ENCODE measurements around the gene C10orf67.
A peak's percentile ranks its signal among the peaks of the same experiment; 100 is the strongest.
"Not testable (repeated sequence)": the region's sequence is repeated elsewhere in the genome, so short reads cannot be mapped to it uniquely, and the experiment has no call there.

C10orf67 gene

DNA sequence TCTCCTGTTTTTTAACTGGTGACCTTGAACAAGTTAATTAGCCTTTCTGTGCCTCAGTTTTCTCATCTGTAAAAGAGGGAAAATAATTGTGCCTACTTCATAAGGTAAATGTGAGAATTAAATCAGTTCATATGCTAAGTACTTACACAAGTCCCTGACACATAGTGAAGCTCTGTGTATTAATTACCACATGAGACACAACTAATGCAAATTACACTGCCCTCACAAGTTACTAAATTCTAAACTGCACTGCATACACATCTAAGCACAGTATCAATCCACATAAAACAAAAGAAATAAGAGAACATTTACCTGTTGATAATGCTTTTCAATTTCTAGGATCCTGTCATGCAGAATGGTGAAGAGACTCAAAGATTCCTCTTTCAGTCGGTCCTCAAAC, 22.5 kb downstream of the C10orf67 start:
- DNase-seq = no peak

- DNase-seq = no peak
Measured at GRCh38 chr10:23319835-23320234, 24.8 kb downstream of the C10orf67 start.

DNA sequence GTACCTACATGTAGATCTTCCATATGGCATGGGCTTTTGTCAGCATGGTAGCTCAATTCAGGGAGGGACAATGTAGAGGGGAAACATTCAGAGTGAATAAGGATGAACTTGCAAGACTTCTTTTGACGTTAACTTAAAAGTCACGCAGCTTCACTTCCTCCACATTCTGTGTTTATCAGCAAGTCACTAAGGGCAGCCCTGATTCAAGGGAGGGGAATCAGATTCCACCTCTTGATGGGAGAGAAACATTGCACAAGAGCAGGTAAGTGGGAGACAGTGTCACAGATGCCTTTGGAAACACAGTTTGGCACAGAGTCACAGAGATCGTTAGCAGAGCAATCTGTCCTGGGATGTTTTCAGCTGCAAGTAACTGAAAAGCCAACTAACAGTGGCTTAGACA, 26.2 kb downstream of the C10orf67 start:
- DNase-seq = no peak

DNA sequence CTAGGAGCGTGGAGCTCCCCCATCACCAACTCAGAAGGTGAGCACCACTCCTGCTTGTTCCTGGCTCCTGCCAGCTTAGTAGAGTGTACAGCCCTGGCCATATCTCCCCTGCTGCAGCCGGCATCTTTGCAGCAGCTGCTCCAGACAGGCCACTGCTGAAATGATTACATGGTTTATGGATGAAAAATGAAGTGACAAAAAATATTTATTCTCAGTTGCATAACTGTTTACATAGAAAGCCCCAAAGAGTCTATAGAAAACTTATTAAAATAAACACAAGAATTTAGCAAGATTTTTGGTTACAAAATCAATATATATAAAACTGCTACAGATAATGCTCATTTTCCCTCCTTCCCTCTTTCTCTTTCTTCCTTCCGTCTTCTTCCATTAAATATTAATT, 27.2 kb downstream of the C10orf67 start:
- DNase-seq = no peak

GRCh38 chr10:23316406-23316805, 28.2 kb downstream of the C10orf67 start:
- no peak for DNase-seq

GRCh38 chr10:23315966-23316365, 28.6 kb downstream of the C10orf67 start:
- no peak for DNase-seq

GRCh38 chr10:23314835-23315239, 29.8 kb downstream of the C10orf67 start:
- DNase-seq = peak; percentile 91

DNA sequence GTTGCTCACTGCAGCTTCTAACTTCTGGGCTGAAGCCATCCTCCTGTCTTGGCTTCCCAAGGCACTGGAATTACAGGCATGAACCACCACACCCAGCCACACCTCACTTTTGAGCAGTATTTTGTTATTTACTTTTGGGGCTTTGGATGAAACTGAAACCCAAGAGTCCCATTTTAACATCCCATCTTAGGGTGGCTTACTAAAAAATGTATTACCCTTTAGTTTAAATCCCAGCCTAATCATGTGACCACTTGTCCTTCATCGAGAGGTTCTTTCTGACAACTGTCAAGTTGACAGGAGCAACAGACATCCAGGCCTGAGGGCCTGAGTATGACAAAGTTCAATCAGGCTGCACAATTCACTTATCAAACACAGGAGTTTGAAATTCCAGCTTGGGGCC, 33.6 kb downstream of the C10orf67 start:
- no peak for DNase-seq

DNA sequence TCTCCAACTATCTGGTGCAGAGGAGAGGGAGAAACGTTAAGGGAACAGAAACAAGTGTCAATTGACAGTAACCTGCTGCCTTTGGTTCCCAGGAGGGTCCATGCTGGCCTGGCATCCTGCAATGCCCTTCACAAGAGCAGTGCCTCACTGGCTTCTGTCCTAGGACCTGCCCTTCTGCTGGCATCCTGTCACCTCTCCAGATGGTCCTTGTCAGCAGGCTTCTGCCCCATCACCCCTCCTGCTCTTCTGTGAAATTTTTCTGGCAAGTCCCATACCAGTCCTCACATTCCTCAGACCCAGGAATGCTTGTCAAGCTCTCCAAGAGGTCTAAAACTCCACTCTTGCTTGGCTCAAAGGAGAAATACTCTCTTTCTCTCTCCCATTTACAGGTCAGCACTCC, 34.2 kb downstream of the C10orf67 start:
- DNase-seq = no peak

GRCh38 chr10:23299961-23300360, 44.6 kb downstream of the C10orf67 start:
- DNase-seq = not testable (repeated sequence)

- DNase-seq = peak; percentile 50
Measured at GRCh38 chr10:23294638-23295247, 49.9 kb downstream of the C10orf67 start.

- peak; percentile 35 for DNase-seq
Measured at GRCh38 chr10:23293973-23294590, 50.5 kb downstream of the C10orf67 start.

GRCh38 chr10:23293145-23293724, 51.4 kb downstream of the C10orf67 start:
- DNase-seq = peak; percentile 92

DNA sequence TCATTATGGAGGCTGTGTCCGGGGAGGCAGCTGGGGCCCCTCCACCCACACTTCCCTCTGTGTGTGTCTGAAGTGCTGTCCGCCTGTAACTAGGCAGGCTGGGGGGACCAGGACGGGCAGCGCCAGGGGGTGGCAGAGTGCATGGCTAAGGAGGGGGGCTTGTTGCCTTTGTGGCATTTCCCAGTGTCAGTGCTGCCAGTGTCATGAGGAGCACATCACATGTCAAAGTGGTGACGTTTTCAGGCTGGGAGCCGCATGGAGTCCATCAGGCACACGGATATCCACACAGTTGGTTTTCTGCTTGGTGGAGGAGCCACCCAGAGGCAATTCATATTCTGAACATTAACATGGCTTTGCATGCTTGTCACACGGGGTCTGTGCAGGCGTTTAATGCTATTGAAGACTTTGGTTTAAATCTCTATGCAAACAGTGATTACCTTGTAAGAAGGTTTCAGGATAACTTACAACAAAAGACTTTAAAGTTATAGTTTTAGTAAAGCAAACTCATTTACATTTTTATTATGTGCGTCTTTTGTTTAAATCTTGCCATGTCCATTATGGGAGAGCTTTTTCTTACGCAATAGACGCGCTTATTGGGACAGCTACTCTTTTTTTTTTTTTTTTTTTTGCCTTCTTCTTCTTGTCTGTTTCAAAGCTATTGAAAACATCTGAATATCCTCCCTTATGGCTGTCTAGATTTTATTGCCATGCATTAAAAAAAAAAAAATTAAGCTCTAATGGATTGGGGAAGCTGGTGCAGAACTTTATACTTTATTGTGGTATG, 52.9 kb downstream of the C10orf67 start:
- DNase-seq = peak; percentile 75

GRCh38 chr10:23284674-23285335, 59.8 kb downstream of the C10orf67 start:
- DNase-seq = no peak

- no peak for DNase-seq
Measured at GRCh38 chr10:23284155-23284554, 60.4 kb downstream of the C10orf67 start.

DNA sequence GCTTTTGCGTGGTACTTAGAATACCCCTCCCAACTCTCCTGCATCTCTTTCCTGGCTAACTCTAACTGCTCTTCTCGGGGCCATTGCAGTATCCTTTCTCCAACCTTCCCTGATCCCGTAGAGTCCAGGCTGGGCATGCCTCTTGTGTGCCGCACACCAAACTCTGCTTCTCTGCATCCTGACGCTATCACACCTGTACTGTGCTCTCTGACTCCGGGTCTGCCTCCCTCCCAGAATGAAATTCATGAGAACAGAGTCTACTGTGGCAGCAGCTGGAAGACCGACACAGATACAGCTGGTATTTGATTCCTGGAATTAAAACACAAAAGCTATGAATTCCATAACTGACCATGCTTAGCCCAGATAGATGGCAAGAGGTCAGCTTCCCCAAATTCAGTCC, 60.9 kb downstream of the C10orf67 start:
- no peak for DNase-seq

- no peak for DNase-seq
Measured at GRCh38 chr10:23281044-23281433, 63.6 kb downstream of the C10orf67 start.

DNA sequence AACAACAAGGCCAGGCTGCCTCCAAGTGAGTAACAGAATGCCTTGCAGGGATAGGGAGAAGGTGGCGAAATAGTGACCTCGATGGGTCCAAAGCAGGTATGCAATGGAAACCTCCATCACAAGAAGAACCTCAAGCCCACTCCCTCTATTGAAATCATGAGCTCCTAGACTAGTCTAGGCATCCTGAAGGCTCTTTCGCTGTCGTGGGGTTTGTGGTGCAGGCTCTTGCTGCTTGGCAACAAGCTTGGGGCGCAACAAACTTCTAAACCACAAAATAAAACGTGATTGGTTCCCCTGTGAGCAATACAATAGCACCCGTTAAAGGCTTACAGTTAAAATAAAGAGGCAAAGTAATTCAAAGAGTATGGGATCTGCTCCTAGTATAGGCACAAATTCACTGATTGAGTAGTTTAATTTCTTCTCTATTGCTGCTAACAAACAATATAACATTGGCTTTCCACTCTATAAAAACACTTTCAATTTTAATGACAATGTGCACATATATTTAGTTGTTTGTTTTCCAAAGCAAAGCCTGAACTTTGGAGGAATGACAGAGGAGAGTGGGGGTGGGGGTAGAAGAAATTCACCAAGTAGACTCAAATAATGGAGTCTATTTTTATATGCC, 64.1 kb downstream of the C10orf67 start:
- DNase-seq = no peak

- DNase-seq = no peak
Measured at GRCh38 chr10:23275355-23275754, 69.2 kb downstream of the C10orf67 start.

DNA sequence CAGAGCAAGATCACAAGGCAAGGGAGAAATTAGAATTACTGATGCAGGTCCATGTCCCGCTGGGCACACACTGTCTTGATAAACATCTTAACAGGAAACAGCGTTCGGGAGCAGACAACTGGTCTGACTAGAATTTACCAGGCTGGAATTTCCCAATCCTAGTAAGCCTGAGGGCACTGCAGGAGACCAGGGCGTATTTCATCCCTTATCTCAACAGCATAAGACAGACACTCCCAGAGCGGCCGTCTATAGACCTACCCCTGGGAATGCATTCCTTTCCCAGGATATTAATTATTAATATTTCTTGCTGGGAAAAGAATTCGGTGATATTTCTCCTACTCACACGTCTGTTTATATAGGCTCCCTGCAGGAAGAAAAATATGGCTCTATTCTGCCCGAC, 70.4 kb downstream of the C10orf67 start:
- DNase-seq = not testable (repeated sequence)

DNA sequence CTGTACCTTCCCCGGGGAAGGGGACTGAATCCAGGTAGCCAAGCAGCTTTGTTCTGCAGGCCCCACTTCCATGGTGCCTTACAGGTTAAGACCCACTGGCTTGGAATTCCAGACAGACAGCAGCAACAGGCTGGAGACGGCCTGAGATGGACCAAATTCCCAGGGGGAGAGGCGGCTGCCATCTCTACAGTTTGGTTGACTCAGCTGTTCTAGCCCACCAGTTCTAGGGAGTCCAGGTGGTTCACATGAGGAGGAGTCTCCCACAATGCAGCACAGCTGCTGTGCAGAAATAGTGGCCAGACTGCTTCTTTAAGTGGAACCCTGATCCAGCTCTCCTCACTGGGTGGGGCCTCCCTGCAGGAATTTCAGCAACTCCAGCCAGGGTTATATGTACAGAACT, 74.1 kb downstream of the C10orf67 start:
- DNase-seq = no peak

Measured in eye (tissue), 1 donor.